Common myeloid progenitor, CD34-positive (primary cell): Measurements from ENCODE around the gene BANF1.

Experiments used
- CTCF ChIA-PET: fragments of 350-600 bp; sonication (Branson Sonifier 250); formaldehyde crosslinking; loops from one replicate; lab custom pipeline; 2021; ENCODE audit warnings: antibody characterized with exemption; lab: Charles Lee
- POLR2A ChIA-PET: fragments of 350-600 bp; sonication (Branson Sonifier 250); formaldehyde crosslinking; loops from one replicate; lab custom pipeline; 2021; ENCODE audit warnings: antibody characterized with exemption; lab: Charles Lee
- DNase-seq, 3 donors: peaks; one replicate each; pipeline versions ENCODE4 v3.0.0 to v3.0.0-alpha.2; 2013
- H3K27ac ChIP-seq, 2 experiments: 1 replicate in 1 of 2; 2 replicates in 1 of 2; pipeline ENCODE4 v1.7.0; 2013; ENCODE audit warnings: inconsistent platforms in 2 of 2, low read length in 2 of 2, mild to moderate bottlenecking in 2 of 2, low read depth in 1 of 2, moderate library complexity in 1 of 2; ENCODE audit not compliant: severe bottlenecking in 2 of 2, insufficient read depth in 1 of 2, poor library complexity in 1 of 2
- H3K27me3 ChIP-seq, 5 experiments: replicated peaks in 2 of 5; 1 replicate in 3 of 5; 2 replicates in 2 of 5; pipeline versions ENCODE4 v1.6.1 to v1.7.0; 2013; ENCODE audit warnings: low read length in 4 of 5, mild to moderate bottlenecking in 2 of 5, moderate library complexity in 2 of 5, inconsistent platforms in 1 of 5; ENCODE audit not compliant: insufficient read depth in 5 of 5, control insufficient read depth in 4 of 5
- H3K36me3 ChIP-seq, 4 experiments: 1 replicate in 2 of 4; 2 replicates in 2 of 4; pipeline versions ENCODE4 v1.6.1 to v1.7.0; 2013; ENCODE audit warnings: low read length in 3 of 4, control low read depth in 1 of 4, mild to moderate bottlenecking in 1 of 4; ENCODE audit not compliant: control insufficient read depth in 4 of 4, insufficient read depth in 4 of 4
- H3K4me1 ChIP-seq, 4 experiments: 1 replicate in 3 of 4; 2 replicates in 1 of 4; pipeline versions ENCODE4 v1.6.1 to v1.7.1; 2013; ENCODE audit warnings: low read length in 3 of 4, mild to moderate bottlenecking in 3 of 4, control low read depth in 1 of 4, inconsistent platforms in 1 of 4, moderate library complexity in 1 of 4; ENCODE audit not compliant: control insufficient read depth in 4 of 4, insufficient read depth in 4 of 4; ENCODE audit errors: control extremely low read depth in 1 of 4
- H3K4me3 ChIP-seq, 7 experiments: 1 replicate in 4 of 7; 2 replicates in 3 of 7; pipeline versions ENCODE4 v1.5.1 to v1.7.0; 2013; ENCODE audit warnings: mild to moderate bottlenecking in 7 of 7, low read length in 6 of 7, moderate library complexity in 6 of 7, inconsistent platforms in 2 of 7, low read depth in 2 of 7, control low read depth in 1 of 7; ENCODE audit not compliant: insufficient read depth in 4 of 7, control insufficient read depth in 1 of 7; ENCODE audit errors: extremely low read depth in 1 of 7
- H3K9me3 ChIP-seq, 5 experiments: 1 replicate in 4 of 5; 2 replicates in 1 of 5; pipeline versions ENCODE4 v1.6.1 to v1.7.1; 2013; ENCODE audit warnings: low read length in 4 of 5, mild to moderate bottlenecking in 2 of 5, inconsistent platforms in 1 of 5, low read depth in 1 of 5, moderate library complexity in 1 of 5; ENCODE audit not compliant: control insufficient read depth in 4 of 5, insufficient read depth in 2 of 5; ENCODE audit errors: control extremely low read depth in 1 of 5
- WGBS: methylation state at CpG from one replicate; pipeline ENCODE4 v1.1.5; 2013; ENCODE audit not compliant: insufficient coverage; 5-methylcytosine and 5-hydroxymethylcytosine counted together

The BANF1 gene

GRCh38 chr11:66045177-66045639 lies 42.9 kb downstream of the BANF1 start:
- peak; percentile 84 to 91 (median 89) for DNase-seq
- Histone ChIP-seq H3K27ac (no peak overlapping the region), H3K9me3 (no peaks in the 10 kb centered on the region), H3K4me3 (peak overlapping the region in 4 of 7 experiments; percentile 9 to 39 (median 24)), H3K27me3 (peaks cover 0 to 5% (median 0%) of the 10 kb centered on the region in 5 experiments), H3K36me3 (no peaks in the 10 kb centered on the region), H3K4me1 (peaks cover 0 to 17% (median 9%) of the 10 kb centered on the region in 4 experiments)
- WGBS, result 30% methylated on average over 9 of the region's 11 CpGs
- ChIA-PET CTCF (interaction anchor here (0.7 to 5.3 kb wide), 23 partner anchors 9 to 332 kb away, joined by 3 to 29 read pairs (median 4); partner anchors contain the start of gene CATSPER1), POLR2A (interaction anchor here (0.6 to 1.0 kb wide), 2 partner anchors 19 to 56 kb away, joined by 3 to 4 read pairs; partner anchors contain the start of gene CATSPER1)

- H3K27ac ChIP-seq, result no peak overlapping the region
- DNase-seq, result no peak
- 90% methylated on average over 3 of the region's 3 CpGs for WGBS
These were observed 44.6 kb downstream of the BANF1 start for GRCh38 chr11:66046901-66047300.

GRCh38 chr11:66047541-66048365 lies 45.5 kb downstream of the BANF1 start:
- H3K27me3 ChIP-seq, result peaks cover 0 to 5% (median 0%) of the 10 kb centered on the region in 5 experiments
- 90% methylated on average over 11 of the region's 11 CpGs for WGBS
- no peak overlapping the region for H3K27ac ChIP-seq
- CTCF ChIA-PET, result interaction anchor here (0.9 to 5.3 kb wide), 6 partner anchors 8 to 26 kb away, joined by 3 to 29 read pairs (median 20); no protein-coding TSS in a partner anchor
- H3K4me1 ChIP-seq, result peaks cover 1 to 31% (median 18%) of the 10 kb centered on the region in 4 experiments
- no peak overlapping the region for H3K4me3 ChIP-seq
- H3K9me3 ChIP-seq, result no peaks in the 10 kb centered on the region
- no peak for DNase-seq
- POLR2A ChIA-PET, result interaction anchor here (0.7 kb wide), 1 partner anchor 221 kb away, joined by 3 read pairs; no protein-coding TSS in a partner anchor
- no peaks in the 10 kb centered on the region for H3K36me3 ChIP-seq

More at GRCh38 chr11:66046901-66047300, 44.6 kb downstream of the BANF1 start:
- Histone ChIP-seq H3K36me3 (no peaks in the 10 kb centered on the region), H3K27me3 (peaks cover 0 to 5% (median 0%) of the 10 kb centered on the region in 5 experiments), H3K9me3 (no peaks in the 10 kb centered on the region), H3K4me1 (peaks cover 1 to 29% (median 16%) of the 10 kb centered on the region in 4 experiments), H3K4me3 (no peak overlapping the region)
- CTCF ChIA-PET, result interaction anchor here (0.9 to 5.3 kb wide), 8 partner anchors 8 to 44 kb away, joined by 3 to 29 read pairs (median 18); partner anchors contain the start of gene BANF1
- POLR2A ChIA-PET, result no interaction called here

GRCh38 chr11:66048547-66049323 lies 46.4 kb downstream of the BANF1 start, which contains the start of gene GAL3ST3:
Gene GAL3ST3, minus strand, starts transcription at chr11:66049161. Its CDS starts 3,746 bp downstream, at chr11:66045415.
- WGBS, result 12% methylated on average over 18 of the region's 39 CpGs
- no peak within 1 kb of the TSS for H3K27ac ChIP-seq
- H3K4me1 ChIP-seq, result peaks cover 1 to 40% (median 27%) of the 10 kb centered on the region in 4 experiments
- POLR2A ChIA-PET, result no interaction called here
- peaks cover 0 to 5% (median 0%) of the 10 kb centered on the region in 5 experiments for H3K27me3 ChIP-seq
- DNase-seq, result peak in 2 of 3 donors; percentile 36
- CTCF ChIA-PET, result interaction anchor here (1.3 to 8.1 kb wide), 5 partner anchors 7 to 27 kb away, joined by 5 to 99 read pairs (median 24); partner anchors contain the start of gene PACS1
- peak within 1 kb of the TSS in 4 of 7 experiments; percentile 23 to 70 (median 56) for H3K4me3 ChIP-seq
- H3K36me3 ChIP-seq, result peaks cover 0 to 2% (median 0%) of the 10 kb centered on the region in 4 experiments
- no peaks in the 10 kb centered on the region for H3K9me3 ChIP-seq

- H3K4me3 ChIP-seq, result peak overlapping the region in 1 of 7 experiments; percentile 78
These were observed 48.4 kb downstream of the BANF1 start for GRCh38 chr11:66050581-66051231.

GRCh38 chr11:66051371-66051765 lies 49.1 kb downstream of the BANF1 start:
- 11% methylated on average over 6 of the region's 12 CpGs for WGBS
- Histone ChIP-seq H3K27me3 (peaks cover 0 to 5% (median 0%) of the 10 kb centered on the region in 5 experiments), H3K4me1 (peaks cover 1 to 30% (median 23%) of the 10 kb centered on the region in 4 experiments), H3K4me3 (peak overlapping the region; percentile 78 to 100 (median 98)), H3K36me3 (peaks cover 4 to 21% (median 16%) of the 10 kb centered on the region in 4 experiments), H3K27ac (peak overlapping the region; percentile 46 to 95), H3K9me3 (no peaks in the 10 kb centered on the region)
- ChIA-PET CTCF (interaction anchor here (0.9 to 8.1 kb wide), 2 partner anchors 9 to 14 kb away, joined by 3 to 99 read pairs; partner anchors contain the start of gene PACS1), POLR2A (interaction anchor here (2.2 kb wide), 1 partner anchor 19 kb away, joined by 6 read pairs; the partner anchor contains the start of gene PACS1)
- no peak for DNase-seq

More at GRCh38 chr11:66050581-66051231, 48.4 kb downstream of the BANF1 start:
- Histone ChIP-seq H3K4me1 (peaks cover 1 to 30% (median 23%) of the 10 kb centered on the region in 4 experiments), H3K36me3 (peaks cover 4 to 15% (median 10%) of the 10 kb centered on the region in 4 experiments), H3K27ac (peak overlapping the region in 1 of 2 experiments; percentile 95), H3K9me3 (no peaks in the 10 kb centered on the region), H3K27me3 (peaks cover 0 to 5% (median 0%) of the 10 kb centered on the region in 5 experiments)
- CTCF ChIA-PET, result interaction anchor here (0.6 to 8.1 kb wide), 3 partner anchors 8 to 32 kb away, joined by 3 to 99 read pairs (median 4); partner anchors contain the start of gene PACS1
- POLR2A ChIA-PET, result interaction anchor here (0.7 to 2.2 kb wide), 3 partner anchors 12 to 473 kb away, joined by 3 to 6 read pairs (median 5); partner anchors contain the start of gene PACS1
- WGBS, result 92% methylated on average over 4 of the region's 5 CpGs
- DNase-seq, result no peak
